SK-N-SH treated with all-trans-retinoic acid at 6 μM for 48 hours (cell line): ENCODE results near the gene RNFT1.
"Not testable (repeated sequence)": the region's sequence is repeated elsewhere in the genome, so short reads cannot be mapped to it uniquely, and the experiment has no call there.

ENCODE experiments used
- ARNTL ChIP-seq: fragments of 450-650 bp; formaldehyde crosslinking; IDR thresholded peaks from 2 replicates; pipeline ENCODE4 v1.5.0; 2020; ENCODE audit warnings: low read depth, mild to moderate bottlenecking, moderate library complexity, borderline replicate concordance
- BACH2 ChIP-seq: fragments of 250-450 bp; sonication (Bioruptor Pico); IDR thresholded peaks from 2 replicates; pipeline ENCODE4 v1.9.0; 2021; ENCODE audit warnings: mild to moderate bottlenecking, borderline replicate concordance
- CREB5 ChIP-seq: fragments of 250-450 bp; sonication (Bioruptor Pico); IDR thresholded peaks from 2 replicates; pipeline ENCODE4 v1.5.1; 2020; ENCODE audit warnings: low read depth, mild to moderate bottlenecking, moderate library complexity
- CSRNP3 ChIP-seq: fragments of 250-450 bp; sonication (Bioruptor Pico); IDR thresholded peaks from 2 replicates; pipeline ENCODE4 v1.5.1; 2021; ENCODE audit warnings: mild to moderate bottlenecking, moderate library complexity
- ISL1 ChIP-seq: fragments of 250-450 bp; sonication (Bioruptor Pico); IDR thresholded peaks from 2 replicates; pipeline ENCODE4 v2.1.2; 2022; ENCODE audit warnings: mild to moderate bottlenecking, moderate library complexity
- PATZ1 ChIP-seq: fragments of 250-450 bp; sonication (Bioruptor Pico); IDR thresholded peaks from 2 replicates; pipeline ENCODE4 v1.8.0; 2020; ENCODE audit warnings: mild to moderate bottlenecking, moderate library complexity, borderline replicate concordance
- SNAI2 ChIP-seq: fragments of 250-450 bp; sonication (Bioruptor Pico); IDR thresholded peaks from 2 replicates; pipeline ENCODE4 v1.5.0; 2020; ENCODE audit warnings: mild to moderate bottlenecking, moderate library complexity
- ZFP3 ChIP-seq: fragments of 250-450 bp; sonication (Bioruptor Pico); IDR thresholded peaks from 2 replicates; pipeline ENCODE4 v1.5.0; 2020; ENCODE audit warnings: mild to moderate bottlenecking, moderate library complexity
- ZFP30 ChIP-seq: fragments of 450-650 bp; formaldehyde crosslinking; IDR thresholded peaks from 2 replicates; pipeline ENCODE4 v1.5.0; 2022; ENCODE audit warnings: mild to moderate bottlenecking, moderate library complexity
- ZNF565 ChIP-seq: fragments of 450-650 bp; formaldehyde crosslinking; conservative IDR thresholded peaks from 2 replicates; pipeline ENCODE4 v1.5.0; 2020; ENCODE audit warnings: low read depth, mild to moderate bottlenecking, moderate library complexity
- ZNF70 ChIP-seq: fragments of 450-650 bp; formaldehyde crosslinking; IDR thresholded peaks from 2 replicates; pipeline ENCODE4 v1.5.0; 2020; ENCODE audit warnings: mild to moderate bottlenecking, moderate library complexity

GRCh38 chr17:59930768-59931167, 33.8 kb downstream of the RNFT1 start:
- not testable (repeated sequence) for TF ChIP-seq PATZ1 (CRISPR knock-in tag); ZFP30 (CRISPR knock-in tag); ZNF70 (CRISPR knock-in tag); SNAI2 (CRISPR knock-in tag); ZFP3 (CRISPR knock-in tag); CSRNP3 (CRISPR knock-in tag); BACH2 (CRISPR knock-in tag); CREB5 (CRISPR knock-in tag); ARNTL; ZNF565; ISL1
